Cortex of kidney (tissue), 1 donor: Measurements from ENCODE around the gene TSPY1.
"Not testable (repeated sequence)": the region's sequence is repeated elsewhere in the genome, so short reads cannot be mapped to it uniquely, and the experiment has no call there.

Experiments
- DNase-seq: peaks from one replicate; lab custom pipeline; 2025; lab: John Stamatoyannopoulos, UW

Gene TSPY1

GRCh38 chrY:9466655-9467054 is at the start of gene TSPY1:
TSPY1 (plus strand) TSS chrY:9466955; CDS start chrY:9467001, 46 bp downstream.
- not testable (repeated sequence) for DNase-seq

- DNase-seq, result not testable (repeated sequence)
Measured at GRCh38 chrY:9486967-9487366, 20.2 kb downstream of the TSPY1 start, which contains the start of gene TSPY9. TSPY9 (plus strand) TSS chrY:9487267; CDS start chrY:9487313, 46 bp downstream.

GRCh38 chrY:9504396-9504795 is 37.6 kb downstream of the TSPY1 start:
- not testable (repeated sequence) for DNase-seq

GRCh38 chrY:9516287-9516686 is 49.5 kb downstream of the TSPY1 start:
- not testable (repeated sequence) for DNase-seq
